K562 (cell line): ENCODE measurements around the gene ZDHHC18. TPM values are rescaled to one million over a fixed set of nuclear protein-coding genes. Genes with fewer than 3 reads are reported as not detected.

ENCODE experiments used
- ATAC-seq: fragments of 200-7000 bp; cut with Tn5 transposase; 3 replicates; pipeline ENCODE4 v1.9.1; 2020; ENCODE audit warnings: moderate library complexity
- BruUV-seq: library from RNA; stranded (reverse); fragments of 400-500 nt; replicated peaks from 2 replicates; lab custom pipeline; 2021; lab: Mats Ljungman, UMichigan
- CTCF ChIA-PET: fragments of 300-600 bp; formaldehyde crosslinking; extraction: SDS; loops from one replicate; lab custom pipeline; 2021; ENCODE audit warnings: low intra/inter-chr PET ratio; lab: Yijun Ruan, JAX
- POLR2A ChIA-PET: fragments of 300-600, 350-650 bp; sonication (Branson Sonifier 250); formaldehyde crosslinking; extraction: SDS; loops from one replicate; lab custom pipeline; 2021; ENCODE audit warnings: antibody characterized with exemption, inconsistent platforms; lab: Yijun Ruan, JAX
- DNase-seq, 4 experiments: peaks; one replicate each; pipeline versions ENCODE4 v3.0.0 to v3.0.0-alpha.2; 2011 to 2018; ENCODE audit warnings: low spot score in 3 of 4, mixed read lengths in 3 of 4; ENCODE audit errors: extremely low read depth in 1 of 4
- FAIRE-seq: peaks from 2 replicates; lab custom pipeline; 2011; peaks lifted over from hg19 to GRCh38; lab: Jason Lieb, UNC
- H2AFZ ChIP-seq: 2 replicates; pipeline ENCODE4 v1.6.0; 2011; ENCODE audit warnings: low read depth, low read length, control low read depth, inconsistent platforms
- H3K27ac ChIP-seq: fragments of 200-600 bp; 3 replicates; pipeline ENCODE4 v1.8.0; 2011; ENCODE audit warnings: low read depth, mild to moderate bottlenecking, control low read depth, inconsistent platforms, low read length, moderate library complexity, mixed read lengths; ENCODE audit errors: extremely low read depth
- H3K27me3 ChIP-seq, 2 experiments: fragments of 300-600 bp in 1 of 2; 2 replicates in 1 of 2; 3 replicates in 1 of 2; pipeline versions ENCODE4 v1.6.0 to v1.8.0; 2011; ENCODE audit warnings: inconsistent platforms in 2 of 2, low read length in 2 of 2, mild to moderate bottlenecking in 1 of 2, mixed read lengths in 1 of 2, moderate library complexity in 1 of 2; ENCODE audit not compliant: control insufficient read depth in 2 of 2, insufficient read depth in 2 of 2
- H3K36me3 ChIP-seq: fragments of 300-600 bp; 3 replicates; pipeline ENCODE4 v1.8.0; 2011; ENCODE audit warnings: mild to moderate bottlenecking, low read length, inconsistent platforms; ENCODE audit not compliant: control insufficient read depth, insufficient read depth
- H3K4me1 ChIP-seq, 2 experiments: fragments of 200-600 bp in 1 of 2; replicated peaks in 1 of 2; 2 replicates in 1 of 2; 3 replicates in 1 of 2; pipeline versions ENCODE4 v1.5.1 to v1.8.0; 2011; ENCODE audit warnings: inconsistent platforms in 2 of 2, low read length in 2 of 2, mild to moderate bottlenecking in 1 of 2, mixed read lengths in 1 of 2, moderate library complexity in 1 of 2; ENCODE audit not compliant: control insufficient read depth in 2 of 2, insufficient read depth in 2 of 2
- H3K4me2 ChIP-seq: 2 replicates; pipeline ENCODE4 v1.6.1; 2011; ENCODE audit warnings: low read length, control low read depth, inconsistent platforms, mixed read lengths; ENCODE audit not compliant: insufficient read depth
- H3K4me3 ChIP-seq: fragments of 200-600 bp; sonication (generic), shearing (Covaris generic); 2 replicates; pipeline ENCODE4 v1.5.1; 2016; ENCODE audit warnings: control low read depth, inconsistent platforms
- H3K79me2 ChIP-seq: fragments of 200-600 bp; 3 replicates; pipeline ENCODE4 v1.8.0; 2011; ENCODE audit warnings: low read length, inconsistent platforms; ENCODE audit not compliant: control insufficient read depth, insufficient read depth
- H3K9ac ChIP-seq, 2 experiments: 2 replicates each; pipeline versions ENCODE4 v1.6.0 to v1.6.1; 2011; ENCODE audit warnings: low read depth in 2 of 2, low read length in 2 of 2, control low read depth in 1 of 2, inconsistent platforms in 1 of 2, mild to moderate bottlenecking in 1 of 2, mixed read lengths in 1 of 2; ENCODE audit not compliant: insufficient read depth in 1 of 2
- H3K9me1 ChIP-seq: one replicate; pipeline ENCODE4 v1.6.0; 2011; ENCODE audit warnings: inconsistent platforms, mild to moderate bottlenecking, low read length, moderate library complexity; ENCODE audit not compliant: control insufficient read depth, insufficient read depth
- H3K9me3 ChIP-seq: replicated peaks from 2 replicates; pipeline ENCODE4 v1.5.1; 2011; ENCODE audit warnings: low read depth, low read length, inconsistent platforms; ENCODE audit not compliant: control insufficient read depth, insufficient read depth
- H4K20me1 ChIP-seq: replicated peaks from 2 replicates; pipeline ENCODE4 v1.6.1; 2011; ENCODE audit warnings: low read length, inconsistent platforms, mixed read lengths; ENCODE audit not compliant: control insufficient read depth, insufficient read depth
- ARID1B ChIP-seq: fragments of 450-650 bp; IDR thresholded peaks from 2 replicates; pipeline ENCODE4 v1.6.1; 2016; ENCODE audit warnings: antibody characterized with exemption, mild to moderate bottlenecking, inconsistent platforms
- LARP7 ChIP-seq: fragments of 450-650 bp; IDR thresholded peaks from 2 replicates; pipeline ENCODE4 v1.6.1; 2016
- RBM25 ChIP-seq: fragments of 200-400 bp; formaldehyde crosslinking; IDR thresholded peaks from 2 replicates; pipeline ENCODE4 v1.6.1; 2018; ENCODE audit warnings: low read length, low read depth, moderate library complexity; ENCODE audit not compliant: severe bottlenecking
- ZNF431 ChIP-seq: sonication (generic); formaldehyde crosslinking; IDR thresholded peaks from 2 replicates; pipeline ENCODE4 v1.8.0; 2022; ENCODE audit warnings: mild to moderate bottlenecking, missing genetic modification reagents
- ZNF584 ChIP-seq: fragments of 200-800 bp; sonication (Bioruptor generic); IDR thresholded peaks from 2 replicates; pipeline ENCODE4 v1.6.1; 2016; ENCODE audit warnings: low read depth, mild to moderate bottlenecking, missing genetic modification characterization, missing compliant biosample characterization
- ZNF75A ChIP-seq: fragments of 450-650 bp; formaldehyde crosslinking; IDR thresholded peaks from 2 replicates; pipeline ENCODE4 v1.4.0; 2020; ENCODE audit warnings: mild to moderate bottlenecking
- WGBS: fragments of 100-300 bp; shearing (Covaris generic); methylation state at CpG from one replicate; pipeline ENCODE4 v1.1.6; 2016; ENCODE audit warnings: low coverage, mixed read lengths; ENCODE audit not compliant: insufficient coverage; ENCODE audit errors: missing lambda C conversion rate; 5-methylcytosine and 5-hydroxymethylcytosine counted together
- in situ Hi-C: fragments of 300-500 bp; cut with MboI; formaldehyde crosslinking; loops from 4 replicates; pipeline ENCODE4 v1.15.0; 2018; ENCODE audit warnings: inconsistent platforms, mixed read lengths
- intact Hi-C: fragments of 100-400 bp; cut with micrococcal nuclease; formaldehyde crosslinking; loops from 2 replicates; pipeline ENCODE4 v1.14.2; 2022
- polyA plus RNA-seq, 8 experiments: library from polyadenylated mRNA; depleted of rRNA in 4 of 8; stranded (reverse) in 5 of 8; unstranded in 3 of 8; fragments of >200 nt; fragmentation: Nextera tagmentation in 2 of 8; fragmentation: Illumina TruSeq in 1 of 8; extraction: Ambion mirVana in 2 of 8; extraction: Trizol in 1 of 8; gene quantifications; 2 replicates each; pipeline versions ENCODE4 v1.2.1 to v1.2.3, GENCODE V29; 2011 to 2014; ENCODE audit warnings: inconsistent platforms in 1 of 8, missing spikeins in 1 of 8
- total RNA-seq, 7 experiments: library from RNA; depleted of rRNA in 6 of 7; stranded (reverse); fragments of >200 nt in 6 of 7; fragmentation: Illumina TruSeq in 2 of 7; extraction: Trizol in 2 of 7; gene quantifications; 2 replicates each; pipeline versions ENCODE4 v1.2.1 to v1.2.3, GENCODE V29; 2011 to 2021; ENCODE audit warnings: low replicate concordance in 1 of 7
- TF ChIP-seq, protein P1 (sequence below): fragments of 250-450 bp; sonication (Bioruptor Pico); IDR thresholded peaks from 2 replicates; pipeline ENCODE4 v1.8.0; 2022; ENCODE audit warnings: moderate library complexity, mild to moderate bottlenecking, inconsistent platforms
- TF ChIP-seq, protein P2 (sequence below): fragments of 200-800 bp; sonication (Bioruptor generic); IDR thresholded peaks from 2 replicates; pipeline ENCODE4 v1.6.1; 2017; ENCODE audit warnings: missing genetic modification characterization, missing compliant biosample characterization
- TF ChIP-seq, protein P3 (sequence below): fragments of 450-650 bp; formaldehyde crosslinking; IDR thresholded peaks from 2 replicates; pipeline ENCODE4 v1.4.0; 2022; ENCODE audit warnings: missing genetic modification characterization

The ZDHHC18 gene
- total and polyA plus RNA-seq, 9 of the 15 experiments (the other 6 are each of a cell fraction or from before 2014, with no cell fraction given): 0.42 to 35.6 (median 15.8) TPM

DNA sequence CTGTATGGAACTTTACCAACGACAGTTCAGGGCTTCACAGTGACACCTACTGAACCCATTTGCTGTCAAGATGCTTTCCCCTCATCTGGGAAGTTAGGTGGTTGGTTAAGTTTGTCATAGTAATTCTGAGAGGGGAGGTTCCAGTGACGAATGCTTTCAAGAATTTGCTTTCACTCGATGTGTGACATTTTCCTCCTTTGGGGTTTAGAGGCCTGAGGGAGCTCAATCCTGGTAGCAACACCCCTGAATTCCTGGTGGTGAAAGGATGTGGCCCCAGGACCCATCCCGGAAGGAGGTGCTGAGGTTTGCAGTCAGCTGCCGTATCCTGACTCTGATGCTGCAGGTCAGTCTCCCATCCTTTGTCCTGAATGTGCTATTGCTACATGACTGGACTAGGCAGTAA lies 35.9 kb upstream of the ZDHHC18 start (continued):
- TF ChIP-seq LARP7: no peak
- TF ChIP-seq ZNF75A: no peak

DNA sequence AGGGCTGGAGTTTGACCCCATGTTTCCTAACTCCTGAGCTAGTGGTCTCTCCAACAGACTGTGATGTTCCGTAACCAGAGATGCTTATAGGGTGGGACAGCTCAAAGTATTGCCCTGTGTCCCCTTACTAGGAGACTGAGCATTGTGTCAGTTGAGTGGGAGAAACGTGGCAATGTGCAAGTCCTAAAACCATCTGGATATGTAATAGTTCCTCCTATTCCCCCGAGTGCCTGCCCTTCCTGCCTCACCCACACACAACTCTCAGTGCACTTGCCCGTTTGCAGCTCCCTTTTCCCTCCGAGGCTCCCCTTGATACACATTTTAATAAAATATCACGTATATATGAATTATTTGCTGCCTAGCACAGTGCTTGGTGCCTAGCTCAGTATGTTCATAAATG lies 35.3 kb upstream of the ZDHHC18 start:
- POLR2A ChIA-PET: interaction anchor here (0.6 to 9.2 kb wide), 9 partner anchors 8 to 1791 kb away, joined by 3 to 112 read pairs (median 3); partner anchors contain the start of gene ARID1A
- CTCF ChIA-PET: interaction anchor here (5.0 kb wide), 1 partner anchor 188 kb away, joined by 80 read pairs; no protein-coding TSS in a partner anchor
- Histone ChIP-seq H3K9me1 (no peaks in the 10 kb centered on the region), H3K27ac (peak overlapping the region; percentile 29), H3K4me1 (peaks cover 33 to 51% of the 10 kb centered on the region in 2 experiments), H3K36me3 (peaks cover 13% of the 10 kb centered on the region; the same call in 1 of the 3 replicates), H2AFZ (no peak overlapping the region), H4K20me1 (no peaks in the 10 kb centered on the region), H3K9me3 (no peaks in the 10 kb centered on the region), H3K4me3 (no peak overlapping the region), H3K4me2 (peak overlapping the region; percentile 49), H3K79me2 (peaks cover 33% of the 10 kb centered on the region)
- intact Hi-C loops: loop anchor here (5.0 kb wide), 1 partner anchor 86 kb away; no protein-coding TSS in a partner anchor
- no peak for FAIRE-seq
- WGBS: 30% methylated on average over 6 of the region's 6 CpGs
- in situ Hi-C loops: no loop called here
- ATAC-seq: no peak
- no TSS peak for BruUV-seq
- DNase-seq: no peak
- TF ChIP-seq, protein P1, sequence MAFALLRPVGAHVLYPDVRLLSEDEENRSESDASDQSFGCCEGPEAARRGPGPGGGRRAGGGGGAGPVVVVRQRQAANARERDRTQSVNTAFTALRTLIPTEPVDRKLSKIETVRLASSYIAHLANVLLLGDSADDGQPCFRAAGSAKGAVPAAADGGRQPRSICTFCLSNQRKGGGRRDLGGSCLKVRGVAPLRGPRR (CRISPR knock-in tag): 0 out of 2 replicates have a peak, but pooled peaks have one; percentile 57
- TF ChIP-seq, protein P2, sequence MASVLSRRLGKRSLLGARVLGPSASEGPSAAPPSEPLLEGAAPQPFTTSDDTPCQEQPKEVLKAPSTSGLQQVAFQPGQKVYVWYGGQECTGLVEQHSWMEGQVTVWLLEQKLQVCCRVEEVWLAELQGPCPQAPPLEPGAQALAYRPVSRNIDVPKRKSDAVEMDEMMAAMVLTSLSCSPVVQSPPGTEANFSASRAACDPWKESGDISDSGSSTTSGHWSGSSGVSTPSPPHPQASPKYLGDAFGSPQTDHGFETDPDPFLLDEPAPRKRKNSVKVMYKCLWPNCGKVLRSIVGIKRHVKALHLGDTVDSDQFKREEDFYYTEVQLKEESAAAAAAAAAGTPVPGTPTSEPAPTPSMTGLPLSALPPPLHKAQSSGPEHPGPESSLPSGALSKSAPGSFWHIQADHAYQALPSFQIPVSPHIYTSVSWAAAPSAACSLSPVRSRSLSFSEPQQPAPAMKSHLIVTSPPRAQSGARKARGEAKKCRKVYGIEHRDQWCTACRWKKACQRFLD (CRISPR knock-in tag): peak; percentile 3; the same call in 1 of the 2 replicates
- 0 out of 2 replicates have a peak, but pooled peaks have one; percentile 6 for TF ChIP-seq ZNF584 (CRISPR knock-in tag)
- 0 out of 2 replicates have a peak, but pooled peaks have one; percentile 31 for TF ChIP-seq ZNF431 (CRISPR knock-in tag)
- peak; percentile 16 for TF ChIP-seq RBM25
- no peak for TF ChIP-seq ARID1B
- TF ChIP-seq, protein P3, sequence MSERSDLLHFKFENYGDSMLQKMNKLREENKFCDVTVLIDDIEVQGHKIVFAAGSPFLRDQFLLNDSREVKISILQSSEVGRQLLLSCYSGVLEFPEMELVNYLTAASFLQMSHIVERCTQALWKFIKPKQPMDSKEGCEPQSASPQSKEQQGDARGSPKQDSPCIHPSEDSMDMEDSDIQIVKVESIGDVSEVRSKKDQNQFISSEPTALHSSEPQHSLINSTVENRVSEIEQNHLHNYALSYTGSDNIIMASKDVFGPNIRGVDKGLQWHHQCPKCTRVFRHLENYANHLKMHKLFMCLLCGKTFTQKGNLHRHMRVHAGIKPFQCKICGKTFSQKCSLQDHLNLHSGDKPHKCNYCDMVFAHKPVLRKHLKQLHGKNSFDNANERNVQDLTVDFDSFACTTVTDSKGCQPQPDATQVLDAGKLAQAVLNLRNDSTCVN: no peak
- TF ChIP-seq, all 486 proteins: peak for 5
- Histone ChIP-seq H3K27me3 (no peaks in the 10 kb centered on the region), H3K9ac (no peak overlapping the region; a peak in 1 of 4 replicates)
